Esophagus (tissue), 2 donors: Measurements from ENCODE around the gene ARMH3. TPM values are rescaled to one million over a fixed set of nuclear protein-coding genes. Genes with fewer than 3 reads are reported as not detected.

Experiments used
- H3K27ac ChIP-seq, 2 donors: one replicate each; pipeline ENCODE4 v1.5.1; 2013; ENCODE audit warnings: low read depth in 2 of 2, mild to moderate bottlenecking in 2 of 2, inconsistent platforms in 1 of 2, low read length in 1 of 2, moderate library complexity in 1 of 2
- H3K27me3 ChIP-seq, 2 donors: one replicate each; pipeline ENCODE4 v1.6.1; 2013; ENCODE audit warnings: low read length in 2 of 2, control low read depth in 1 of 2, mild to moderate bottlenecking in 1 of 2; ENCODE audit not compliant: insufficient read depth in 2 of 2, control insufficient read depth in 1 of 2
- H3K36me3 ChIP-seq, 2 donors: one replicate each; pipeline ENCODE4 v1.6.1; 2013; ENCODE audit warnings: low read length in 1 of 2; ENCODE audit not compliant: control insufficient read depth in 2 of 2, insufficient read depth in 2 of 2
- H3K4me1 ChIP-seq, 2 donors: one replicate each; pipeline ENCODE4 v1.6.1; 2013; ENCODE audit warnings: low read length in 1 of 2; ENCODE audit not compliant: control insufficient read depth in 2 of 2, insufficient read depth in 2 of 2
- H3K4me3 ChIP-seq, 2 donors: one replicate each; pipeline ENCODE4 v1.5.1; 2013; ENCODE audit warnings: low read length in 2 of 2, mild to moderate bottlenecking in 2 of 2, low read depth in 1 of 2, moderate library complexity in 1 of 2
- H3K9me3 ChIP-seq, 2 donors: one replicate each; pipeline ENCODE4 v1.6.1; 2013; ENCODE audit warnings: mild to moderate bottlenecking in 2 of 2, low read depth in 1 of 2, low read length in 1 of 2, moderate library complexity in 1 of 2; ENCODE audit not compliant: control insufficient read depth in 2 of 2, insufficient read depth in 1 of 2
- WGBS, 2 donors: extraction: QIAGEN DNeasy Blood & Tissue Kit; methylation state at CpG; one replicate each; pipeline ENCODE4 v1.1.7; 2013; 5-methylcytosine and 5-hydroxymethylcytosine counted together
- polyA plus RNA-seq, 2 donors: library from polyadenylated mRNA; stranded (reverse); fragments of 200-250 nt; gene quantifications; one replicate each; pipeline ENCODE4 v1.2.3, GENCODE V29; 2013
- donor health status: healthy with polysubstance abuse.
- donor health status: Bipolar disorder and iron deficiency.

Gene ARMH3
- polyA plus RNA-seq, 2 donors: 13.1 to 16.3 TPM

DNA sequence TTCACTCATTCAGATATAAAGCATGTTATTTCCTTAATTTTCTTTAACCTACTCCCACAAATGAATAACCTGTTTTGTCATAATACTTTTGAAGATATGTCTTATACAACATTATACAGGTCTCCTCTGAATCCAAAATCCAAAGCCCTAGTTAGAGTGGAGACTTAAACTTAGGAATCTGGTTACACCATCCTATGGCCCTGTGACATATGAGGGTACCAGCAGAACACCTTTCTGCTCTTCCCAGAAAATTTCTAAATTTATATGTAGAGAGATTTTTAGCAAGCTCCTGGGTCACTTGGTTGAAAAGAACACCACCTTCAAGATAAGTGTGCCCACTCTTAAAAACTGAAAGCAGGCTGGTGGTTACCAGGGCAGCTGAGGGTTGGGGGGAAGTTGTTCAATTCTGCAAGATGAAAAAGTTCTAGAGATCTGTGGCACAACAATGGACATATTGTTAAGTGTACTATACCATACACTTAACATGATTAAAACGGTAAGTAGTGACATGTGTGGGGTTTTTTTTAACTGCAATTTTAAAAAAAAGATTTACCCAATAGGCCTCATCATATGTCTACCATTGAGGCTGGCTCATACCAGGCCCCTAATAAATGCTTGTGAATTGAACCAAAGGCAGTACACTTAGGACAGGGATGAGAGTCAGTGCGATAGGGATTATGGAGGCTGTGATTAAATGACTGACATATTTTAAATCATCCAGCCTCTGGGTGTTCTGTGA lies 174.8 kb downstream of the ARMH3 start:
- H3K4me3 ChIP-seq: no peak overlapping the region
- 85 to 91% methylated on average over 2 of the region's 2 CpGs for WGBS, 2 donors
- no peaks in the 10 kb centered on the region for H3K4me1 ChIP-seq
- no peaks in the 10 kb centered on the region for H3K9me3 ChIP-seq
- H3K27ac ChIP-seq: no peak overlapping the region
- no peaks in the 10 kb centered on the region for H3K27me3 ChIP-seq
- H3K36me3 ChIP-seq: no peaks in the 10 kb centered on the region

DNA sequence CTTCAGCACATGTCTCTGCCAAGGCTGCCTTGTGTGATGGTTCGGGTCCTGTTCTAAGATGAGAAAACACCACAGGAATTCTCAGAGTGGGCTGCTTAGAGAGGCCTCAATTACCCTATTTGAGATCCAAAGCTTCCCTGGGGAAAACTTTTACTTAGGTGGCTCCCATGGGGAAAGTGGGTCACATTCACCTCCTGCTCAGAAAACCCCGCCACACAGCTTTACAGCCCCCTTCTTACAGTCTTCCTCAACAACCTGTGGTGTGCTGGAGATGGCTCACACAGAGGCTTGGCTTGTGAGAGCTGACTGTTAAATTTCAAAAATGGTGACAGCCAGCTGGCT lies 175.8 kb downstream of the ARMH3 start:
- Histone ChIP-seq H3K27me3 (no peaks in the 10 kb centered on the region), H3K9me3 (no peaks in the 10 kb centered on the region), H3K4me3 (no peak overlapping the region), H3K36me3 (no peaks in the 10 kb centered on the region), H3K27ac (no peak overlapping the region), H3K4me1 (no peaks in the 10 kb centered on the region)
- WGBS, 2 donors: 94 to 98% methylated on average over 2 of the region's 2 CpGs

DNA sequence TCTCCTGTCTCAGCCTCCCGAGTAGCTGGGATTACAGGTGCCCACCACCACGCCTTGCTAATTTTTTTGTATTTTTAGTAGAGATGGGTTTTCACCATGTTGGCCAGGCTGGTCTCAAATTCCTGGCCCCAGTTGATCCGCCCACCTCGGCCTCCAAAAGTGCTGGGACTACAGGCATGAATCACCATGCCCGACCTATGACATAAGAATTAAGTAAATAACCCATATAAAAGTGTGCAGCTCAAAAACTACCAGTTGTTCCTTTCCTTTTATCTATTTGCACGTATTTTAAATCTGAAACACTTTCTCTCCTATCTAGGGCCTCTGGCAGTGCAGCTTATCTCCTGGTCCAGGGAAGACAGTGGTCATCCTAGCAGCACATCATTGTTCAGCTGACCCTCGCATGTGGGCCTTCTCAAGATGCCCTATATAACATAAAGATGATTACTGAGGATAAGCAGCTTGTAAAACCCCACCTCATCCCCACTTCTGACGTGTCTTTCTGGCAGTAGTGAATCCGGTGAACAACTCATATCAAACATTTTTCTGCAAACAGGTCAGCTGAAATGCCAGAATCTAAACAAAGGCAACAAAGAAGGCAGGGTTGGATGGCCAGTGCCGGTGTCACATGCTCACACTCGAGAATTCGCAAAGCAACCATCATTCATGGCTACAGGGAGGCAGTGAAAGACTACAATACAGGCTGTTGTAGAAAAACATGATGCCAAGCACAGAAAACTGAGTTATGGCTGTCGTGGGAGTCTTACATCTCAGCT lies 176.3 kb downstream of the ARMH3 start:
- WGBS, 2 donors: 87 to 88% methylated on average over 13 of the region's 13 CpGs
- Histone ChIP-seq H3K4me3 (no peak overlapping the region), H3K4me1 (no peaks in the 10 kb centered on the region), H3K27me3 (no peaks in the 10 kb centered on the region), H3K27ac (no peak overlapping the region), H3K9me3 (no peaks in the 10 kb centered on the region), H3K36me3 (no peaks in the 10 kb centered on the region)

DNA sequence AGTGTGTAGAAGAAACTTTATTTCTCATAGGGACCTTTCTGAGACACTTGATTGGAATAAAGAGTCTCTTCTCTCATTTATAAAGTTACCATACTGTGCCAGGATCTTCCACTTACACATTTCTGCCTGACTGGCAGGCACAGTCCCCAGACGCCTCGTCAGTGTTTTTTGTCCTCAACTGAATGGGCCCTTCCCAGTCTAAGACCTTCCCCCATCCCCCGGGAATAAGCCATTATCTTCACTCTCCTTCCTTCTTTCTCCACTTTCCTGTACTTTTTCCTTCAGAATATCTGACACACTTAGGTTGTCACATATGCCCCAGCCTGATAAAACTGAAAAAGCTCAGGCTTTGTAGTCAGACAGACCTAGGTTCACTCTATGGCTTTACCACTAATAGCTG lies 177.1 kb downstream of the ARMH3 start:
- H3K4me3 ChIP-seq: no peak overlapping the region
- WGBS, 2 donors: 85 to 92% methylated on average over 3 of the region's 3 CpGs

DNA sequence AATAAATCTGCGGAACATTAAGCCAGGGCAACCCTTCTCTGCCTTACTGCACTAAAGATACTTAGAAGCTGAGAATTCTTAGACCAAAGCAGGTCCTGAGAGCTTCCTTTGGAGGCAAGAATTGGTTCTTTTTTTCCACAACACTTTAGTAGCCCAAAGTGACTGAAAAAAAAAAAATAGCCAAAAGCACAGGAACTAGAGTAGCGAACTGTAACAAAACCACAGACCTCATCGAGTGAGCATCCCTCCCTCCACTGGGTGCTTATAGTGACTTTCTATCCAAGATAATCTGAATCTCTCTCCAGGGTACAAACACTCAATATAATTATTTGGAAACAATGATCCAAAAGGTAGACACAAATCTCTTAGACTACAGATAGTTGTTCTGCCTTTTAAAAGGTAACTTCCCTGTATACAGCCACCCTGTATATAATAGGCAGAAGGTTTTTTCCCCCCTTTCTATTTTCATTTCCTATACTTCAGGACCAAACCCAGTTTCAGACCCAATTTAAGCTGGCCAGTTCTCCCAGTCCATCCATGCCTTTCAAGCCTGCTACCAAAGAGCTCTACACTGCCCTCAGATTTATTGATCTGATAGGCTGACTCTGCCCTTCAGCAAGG lies 180.8 kb downstream of the ARMH3 start:
- Histone ChIP-seq H3K27ac (no peak overlapping the region), H3K36me3 (no peaks in the 10 kb centered on the region), H3K4me3 (no peak overlapping the region), H3K9me3 (no peaks in the 10 kb centered on the region), H3K27me3 (no peaks in the 10 kb centered on the region), H3K4me1 (no peaks in the 10 kb centered on the region)
- 83 to 92% methylated on average over 3 of the region's 3 CpGs for WGBS, 2 donors

More for the DNA sequence above, 177.1 kb downstream of the ARMH3 start:
- no peak overlapping the region for H3K27ac ChIP-seq
- no peaks in the 10 kb centered on the region for H3K36me3 ChIP-seq
- H3K9me3 ChIP-seq: no peaks in the 10 kb centered on the region
- no peaks in the 10 kb centered on the region for H3K27me3 ChIP-seq
- no peaks in the 10 kb centered on the region for H3K4me1 ChIP-seq

DNA sequence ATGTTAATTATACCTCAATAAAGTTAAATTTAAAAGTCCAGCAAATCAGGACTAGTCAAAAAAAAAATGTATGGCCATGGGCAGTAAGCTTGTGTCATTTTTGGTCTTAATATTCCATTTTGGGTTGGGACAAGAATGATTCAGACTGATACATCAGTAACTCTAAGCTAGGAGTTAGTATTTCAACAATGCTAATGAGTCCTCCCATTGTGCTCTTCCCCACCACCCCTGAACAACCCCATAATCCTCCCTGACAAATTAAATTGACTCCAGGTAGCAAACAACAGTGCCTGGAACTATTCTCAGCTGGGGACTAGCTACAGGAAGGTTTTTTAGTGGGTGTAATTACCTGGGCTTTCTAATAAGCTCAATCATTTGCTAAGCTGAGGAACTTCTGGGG lies 181.7 kb downstream of the ARMH3 start:
- H3K4me1 ChIP-seq: no peaks in the 10 kb centered on the region
- H3K9me3 ChIP-seq: no peaks in the 10 kb centered on the region
- no peak overlapping the region for H3K27ac ChIP-seq
- H3K36me3 ChIP-seq: no peaks in the 10 kb centered on the region
- no peak overlapping the region for H3K4me3 ChIP-seq
- no peaks in the 10 kb centered on the region for H3K27me3 ChIP-seq

DNA sequence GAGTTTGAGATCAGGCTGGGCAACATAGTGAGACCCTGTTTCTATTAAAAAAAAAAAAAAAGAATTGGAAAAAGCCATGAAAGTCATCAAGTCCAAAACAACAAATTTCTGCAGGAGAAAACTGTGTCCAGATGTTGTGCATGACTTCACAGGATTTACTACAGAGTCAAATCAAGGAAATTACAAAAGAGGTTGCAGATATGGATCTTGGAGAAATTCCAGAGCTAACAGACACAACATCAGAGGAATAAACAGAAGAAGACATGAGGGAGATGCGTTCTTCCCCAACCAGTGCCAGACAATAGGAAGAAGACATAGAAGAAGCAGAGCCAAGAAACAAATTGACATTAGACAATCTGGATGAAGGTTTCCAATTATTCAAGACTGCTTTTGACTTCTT lies 188.0 kb downstream of the ARMH3 start:
- H3K9me3 ChIP-seq: no peaks in the 10 kb centered on the region
- no peaks in the 10 kb centered on the region for H3K4me1 ChIP-seq
- WGBS, 2 donors: 77 to 78% methylated on average over 1 of the region's 1 CpG
- no peak overlapping the region for H3K27ac ChIP-seq
- no peaks in the 10 kb centered on the region for H3K27me3 ChIP-seq
- no peaks in the 10 kb centered on the region for H3K36me3 ChIP-seq
- H3K4me3 ChIP-seq: no peak overlapping the region

DNA sequence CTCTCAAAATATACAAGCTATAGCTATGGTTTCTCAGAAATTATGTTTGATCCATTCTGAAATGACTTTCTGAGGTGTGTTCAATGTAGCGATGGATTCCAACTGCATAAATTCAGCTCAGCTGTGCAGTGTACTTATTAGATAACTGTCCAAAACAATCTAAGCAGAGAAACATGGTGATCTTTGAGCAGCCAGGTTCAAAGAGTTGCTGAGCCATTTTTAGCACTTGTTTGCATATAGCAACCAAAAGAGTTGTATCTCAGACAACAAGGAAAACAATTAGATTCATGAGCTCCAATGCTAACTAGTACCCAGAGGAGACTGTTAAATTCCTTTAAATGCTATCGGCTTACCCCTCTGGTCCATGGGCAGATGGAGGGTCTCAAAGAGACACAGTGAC lies 196.4 kb downstream of the ARMH3 start:
- Histone ChIP-seq H3K4me3 (no peak overlapping the region), H3K9me3 (no peaks in the 10 kb centered on the region), H3K4me1 (no peaks in the 10 kb centered on the region), H3K27ac (no peak overlapping the region), H3K27me3 (no peaks in the 10 kb centered on the region), H3K36me3 (no peaks in the 10 kb centered on the region)
- WGBS, 2 donors: 95 to 97% methylated on average over 2 of the region's 2 CpGs

DNA sequence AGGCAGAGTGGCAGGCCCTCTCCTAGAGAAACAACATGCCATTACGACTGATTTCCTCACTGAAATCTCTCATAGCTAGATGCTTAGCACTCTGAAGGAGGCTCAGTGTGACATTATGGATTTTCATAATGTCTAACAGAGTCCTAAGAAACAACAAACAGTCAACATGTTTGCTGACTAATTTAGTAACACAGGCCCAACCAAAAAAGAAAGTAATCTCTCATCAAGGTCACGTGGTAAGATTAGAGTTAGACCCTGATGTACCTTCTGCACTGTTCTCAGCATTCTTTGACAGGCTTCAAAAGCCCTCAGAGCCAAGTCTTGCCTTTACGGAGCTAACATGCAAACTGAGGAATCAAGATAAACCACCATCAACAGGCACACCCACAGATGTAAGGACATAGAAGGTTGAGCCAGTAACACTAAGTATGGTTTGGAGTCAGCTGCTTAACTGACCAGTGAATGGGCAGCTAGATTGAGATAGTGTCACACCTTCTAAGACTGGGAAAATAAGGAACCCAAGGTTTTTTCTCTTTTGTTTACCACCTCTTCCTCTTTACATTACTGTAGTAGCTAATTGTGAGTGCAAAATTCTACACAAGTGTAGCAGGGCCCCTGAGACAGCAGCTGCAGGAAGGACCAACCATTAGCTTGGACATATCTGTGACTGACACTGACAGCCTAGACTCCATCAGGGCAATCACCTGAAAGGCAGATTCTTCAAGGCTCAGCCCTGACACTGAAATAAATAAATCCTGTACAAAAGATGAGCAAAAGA lies 197.1 kb downstream of the ARMH3 start:
- Histone ChIP-seq H3K27me3 (no peaks in the 10 kb centered on the region), H3K4me1 (no peaks in the 10 kb centered on the region), H3K9me3 (no peaks in the 10 kb centered on the region), H3K27ac (no peak overlapping the region), H3K36me3 (no peaks in the 10 kb centered on the region), H3K4me3 (no peak overlapping the region)
- WGBS, 2 donors: 71 to 76% methylated on average over 3 of the region's 3 CpGs
